Activated CD4-positive, CD25-positive, alpha-beta regulatory T cell (primary cell): ENCODE measurements around the gene TACC2.

Experiments
- DNase-seq, 4 experiments: peaks; one replicate each; lab custom pipeline; 2025; lab: John Stamatoyannopoulos, UW

TACC2 gene

GRCh38 chr10:122030200-122030552 is 41.2 kb downstream of the TACC2 start:
- DNase-seq = no peak

- DNase-seq = no peak
These were observed 44.4 kb downstream of the TACC2 start for GRCh38 chr10:122033224-122033926.

GRCh38 chr10:122034149-122034756 is 45.3 kb downstream of the TACC2 start:
- no peak for DNase-seq

- DNase-seq = no peak
These were observed 51.8 kb downstream of the TACC2 start for GRCh38 chr10:122040786-122041185.

GRCh38 chr10:122042836-122043235 is 53.9 kb downstream of the TACC2 start:
- DNase-seq = no peak

- no peak for DNase-seq
These were observed 55.2 kb downstream of the TACC2 start for GRCh38 chr10:122044045-122044661.

- no peak for DNase-seq
These were observed 55.8 kb downstream of the TACC2 start for GRCh38 chr10:122044713-122045112.

- no peak for DNase-seq
These were observed 56.2 kb downstream of the TACC2 start for GRCh38 chr10:122045212-122045611.

- no peak for DNase-seq
These were observed 58.6 kb downstream of the TACC2 start for GRCh38 chr10:122047560-122047959.

- no peak for DNase-seq
These were observed 60.1 kb downstream of the TACC2 start for GRCh38 chr10:122049076-122049475.

- no peak for DNase-seq
These were observed 61.3 kb downstream of the TACC2 start for GRCh38 chr10:122050311-122050710.

GRCh38 chr10:122050811-122051210 is 61.8 kb downstream of the TACC2 start:
- no peak for DNase-seq

GRCh38 chr10:122051609-122052385 is 62.8 kb downstream of the TACC2 start:
- no peak for DNase-seq

GRCh38 chr10:122052701-122053100 is 63.7 kb downstream of the TACC2 start:
- no peak for DNase-seq

- DNase-seq = no peak
These were observed 64.4 kb downstream of the TACC2 start for GRCh38 chr10:122053314-122053713.

- DNase-seq = no peak
These were observed 65.4 kb downstream of the TACC2 start for GRCh38 chr10:122054048-122055025.

GRCh38 chr10:122055252-122055651 is 66.3 kb downstream of the TACC2 start:
- DNase-seq = no peak

GRCh38 chr10:122056431-122057094 is 67.6 kb downstream of the TACC2 start:
- DNase-seq = no peak

GRCh38 chr10:122057841-122058413 is 69.0 kb downstream of the TACC2 start:
- DNase-seq = no peak

GRCh38 chr10:122060250-122060649 is 71.3 kb downstream of the TACC2 start:
- DNase-seq = no peak
